GM15510 (cell line): ENCODE measurements around the gene PDE4B.

Experiments used
- POLR2A ChIP-seq: IDR thresholded peaks from 3 replicates; pipeline ENCODE4 v1.6.1; 2011; ENCODE audit warnings: borderline replicate concordance; ENCODE audit not compliant: insufficient read length; ENCODE audit errors: extremely low read depth

The PDE4B gene

DNA sequence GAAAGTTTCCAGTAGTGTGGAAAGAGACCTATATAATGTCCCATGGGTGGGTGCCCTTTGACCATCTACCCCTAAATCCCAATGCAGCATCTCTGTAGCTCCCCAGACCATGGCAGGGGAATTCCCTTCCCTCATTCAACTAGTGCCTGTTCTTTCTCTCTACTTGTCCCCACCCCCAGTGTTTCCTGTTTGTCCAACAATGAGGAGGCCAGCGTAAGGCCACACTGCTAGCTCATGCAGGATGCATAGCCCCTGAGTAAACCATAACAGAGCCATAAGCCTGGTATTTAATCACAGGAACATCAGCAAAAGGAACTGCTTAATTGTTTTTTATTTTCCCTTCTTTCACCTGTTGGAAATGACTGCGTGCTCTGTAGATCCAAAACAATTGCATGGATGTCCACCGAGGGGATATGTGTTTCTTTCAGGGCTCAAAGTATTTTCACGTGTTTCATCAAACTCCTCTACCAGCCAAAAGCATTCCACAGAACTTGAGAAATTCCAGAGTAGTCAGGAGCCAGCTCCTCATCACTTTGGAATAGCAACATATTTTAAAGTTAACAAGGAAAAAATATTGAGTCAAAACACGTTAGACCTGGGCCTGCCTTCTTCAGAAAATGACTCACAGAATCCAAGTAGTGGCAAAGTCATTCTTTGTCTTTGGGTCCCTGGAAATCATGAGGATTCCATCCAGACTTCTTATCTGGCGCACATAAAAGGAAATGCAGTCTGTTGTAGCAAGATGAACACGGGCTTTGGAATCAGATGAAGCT lies 578.7 kb downstream of the PDE4B start:
- TF ChIP-seq POLR2A = no peak

GRCh38 chr1:66372522-66373101 lies 579.9 kb downstream of the PDE4B start:
- no peak for TF ChIP-seq POLR2A

GRCh38 chr1:66373157-66373591 lies 580.5 kb downstream of the PDE4B start:
- no peak for TF ChIP-seq POLR2A

- no peak for TF ChIP-seq POLR2A
These were observed 581.5 kb downstream of the PDE4B start for GRCh38 chr1:66374148-66374547.

DNA sequence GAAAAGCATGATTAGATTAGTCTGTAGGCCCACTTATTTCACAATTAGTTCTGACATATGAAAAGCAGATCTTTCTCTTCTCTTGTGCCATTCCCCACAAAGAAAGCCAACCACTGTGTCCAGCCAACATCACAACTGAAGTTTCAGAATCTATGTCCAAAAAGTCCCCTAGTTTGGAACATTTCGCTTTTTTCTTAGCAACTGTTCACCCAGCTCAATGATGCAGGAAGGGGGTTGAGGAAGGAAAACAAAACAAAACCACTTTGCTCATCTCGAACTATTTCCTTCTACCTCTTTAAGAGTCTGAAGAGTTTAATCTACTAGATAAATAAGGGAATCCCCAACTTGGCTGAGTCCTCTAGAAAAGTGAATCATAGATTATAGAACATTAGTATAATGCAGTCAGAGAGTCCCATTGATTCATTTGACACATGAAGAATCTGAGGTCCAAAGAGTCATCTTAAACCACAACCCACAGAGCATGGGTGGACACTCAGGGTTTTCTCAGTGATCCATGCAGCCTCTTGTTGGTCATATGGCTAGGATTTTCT lies 581.9 kb downstream of the PDE4B start:
- no peak for TF ChIP-seq POLR2A

- TF ChIP-seq POLR2A = no peak
These were observed 582.4 kb downstream of the PDE4B start for GRCh38 chr1:66375125-66375524.

DNA sequence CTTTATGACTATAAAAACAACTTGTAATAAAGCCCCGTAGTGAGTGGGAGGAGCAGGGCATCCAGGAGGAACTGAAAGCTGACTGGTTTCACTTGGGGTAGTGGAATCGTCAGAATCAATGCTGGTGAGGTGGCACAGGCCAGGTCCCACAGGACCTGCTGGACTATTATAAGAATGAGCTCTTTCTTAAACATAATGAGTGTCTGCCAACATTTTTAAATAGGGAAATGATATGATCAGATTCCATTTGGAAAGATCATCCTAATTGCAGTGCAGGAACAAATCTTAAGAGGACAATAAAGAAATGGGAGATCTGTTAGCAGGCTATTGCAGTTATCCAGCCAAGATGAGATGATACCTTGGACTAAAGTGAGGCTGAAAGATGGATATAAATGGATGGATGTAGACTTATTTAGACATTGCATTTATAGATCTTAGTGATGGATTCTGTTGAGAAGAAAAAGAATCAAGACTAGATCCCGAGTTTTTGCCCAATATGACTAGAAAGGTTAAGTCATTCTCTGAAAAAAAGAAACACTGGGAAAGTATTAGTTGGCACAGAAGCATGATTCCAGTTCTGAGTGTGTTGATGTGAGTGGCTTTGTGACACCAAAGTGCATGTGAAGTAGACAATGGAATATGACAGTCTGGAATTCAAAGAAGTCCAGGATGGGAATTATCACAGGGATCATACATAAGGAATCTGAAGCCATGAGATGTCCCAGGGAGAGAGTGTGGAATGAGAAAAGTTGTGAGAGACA lies 587.9 kb downstream of the PDE4B start:
- TF ChIP-seq POLR2A = no peak

DNA sequence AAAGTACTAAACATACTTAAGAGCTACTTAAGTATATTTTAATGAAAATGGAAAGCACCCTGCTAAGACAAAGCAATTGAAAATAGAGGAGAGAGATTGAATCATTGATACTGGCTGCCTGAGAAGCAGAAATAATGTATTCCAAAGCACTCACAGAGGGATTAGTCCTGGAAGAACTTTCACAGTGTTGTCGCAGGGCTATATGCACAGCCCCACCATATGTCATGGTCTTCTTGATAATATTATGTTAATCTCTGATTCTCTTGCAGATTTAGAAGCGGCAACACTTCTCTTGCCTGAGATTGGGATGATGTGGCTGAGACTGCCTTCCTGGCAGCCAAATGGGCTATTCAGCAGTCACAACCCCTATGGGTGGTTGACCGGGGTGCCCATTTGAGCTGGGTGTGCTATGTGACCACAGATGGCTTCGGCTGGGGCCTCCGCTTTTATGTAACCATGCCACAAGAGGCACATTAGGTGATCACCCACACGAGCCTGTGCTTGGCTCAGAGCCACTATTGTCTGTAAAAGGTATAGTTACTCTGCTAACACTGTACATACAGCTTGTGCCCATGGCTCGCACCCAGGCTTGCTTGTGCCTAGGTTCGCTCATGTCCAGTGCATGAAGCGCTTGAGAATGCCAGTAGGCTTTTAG lies 589.1 kb downstream of the PDE4B start:
- TF ChIP-seq POLR2A = no peak

DNA sequence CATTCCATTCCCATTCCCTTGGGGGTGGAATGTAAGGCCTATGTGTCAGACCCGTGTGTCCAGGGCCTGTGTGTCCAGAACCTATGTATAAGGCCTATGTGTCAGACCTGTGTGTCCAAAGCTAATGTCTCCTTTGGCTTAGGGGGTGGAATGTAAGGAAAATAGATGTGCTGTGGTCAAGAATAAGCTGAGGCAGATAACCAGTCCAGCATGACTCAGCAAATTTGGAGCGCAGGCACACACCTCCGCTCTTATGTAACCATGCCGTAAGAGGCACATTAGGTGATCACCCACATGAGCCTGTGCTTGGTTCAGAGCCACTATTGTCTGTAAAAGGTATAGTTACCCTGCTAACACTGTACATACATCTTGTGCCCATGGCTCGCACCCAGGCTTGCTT lies 590.5 kb downstream of the PDE4B start:
- TF ChIP-seq POLR2A = no peak

GRCh38 chr1:66383611-66384010 lies 590.9 kb downstream of the PDE4B start:
- TF ChIP-seq POLR2A = no peak

GRCh38 chr1:66384258-66384921 lies 591.7 kb downstream of the PDE4B start:
- no peak for TF ChIP-seq POLR2A

DNA sequence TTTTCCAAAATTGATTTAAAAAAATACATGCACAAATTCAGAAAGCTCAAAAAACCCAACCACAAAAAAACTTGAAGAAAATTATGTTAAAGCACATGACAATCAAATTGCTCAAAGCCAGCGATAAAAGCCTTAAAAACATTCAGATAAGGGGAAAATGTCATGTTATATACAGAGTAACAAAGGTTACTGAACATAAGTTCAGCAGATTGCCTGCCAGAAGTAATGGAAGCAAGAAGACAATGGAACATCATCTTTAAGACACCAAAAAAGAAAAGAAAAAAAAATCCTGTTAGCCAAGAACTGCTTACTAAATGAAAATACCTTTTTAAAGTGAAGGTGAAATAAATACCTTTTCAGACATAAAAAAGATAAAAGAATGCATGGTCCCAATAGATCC lies 594.0 kb downstream of the PDE4B start:
- no peak for TF ChIP-seq POLR2A

- TF ChIP-seq POLR2A = no peak
These were observed 596.2 kb downstream of the PDE4B start for GRCh38 chr1:66388913-66389312.

GRCh38 chr1:66393586-66394287 lies 601.0 kb downstream of the PDE4B start:
- TF ChIP-seq POLR2A = no peak
